ENCODE measurements around the gene MYL9.

- TF ChIP-seq CTCF (conservative IDR thresholded peaks at IDR 0.05): peak; percentile 48
- no peak for TF ChIP-seq EZH2 (IDR thresholded peaks at IDR 0.05; ENCODE audit: low read depth)
These were observed 609 bp downstream of the MYL9 start for GRCh38 chr20:36541768-36542488.
